HepG2 (cell line): ENCODE measurements around the gene DNAL4. TPM values are rescaled to one million over a fixed set of nuclear protein-coding genes. Genes with fewer than 3 reads are reported as not detected.
A peak's percentile ranks its signal among the peaks of the same experiment; 100 is the strongest.

ENCODE experiments used
- ARNT2 ChIP-seq: sonication (generic); formaldehyde crosslinking; IDR thresholded peaks from 2 replicates; pipeline ENCODE4 v1.8.0; 2022; ENCODE audit warnings: mild to moderate bottlenecking, low read depth, missing genetic modification reagents, moderate library complexity
- CC2D1A ChIP-seq: sonication (generic); formaldehyde crosslinking; IDR thresholded peaks from 2 replicates; pipeline ENCODE4 v1.8.1; 2023; ENCODE audit warnings: mild to moderate bottlenecking, missing genetic modification reagents
- EP300 ChIP-seq, 3 experiments: sonication (generic) in 1 of 3; formaldehyde crosslinking in 1 of 3; IDR thresholded peaks; 2 replicates each; pipeline versions ENCODE4 v1.5.1 to v1.6.1; 2011 to 2020; ENCODE audit warnings: low read depth in 2 of 3, low read length in 2 of 3, borderline replicate concordance in 1 of 3, improper control_type of control experiment in 1 of 3, mild to moderate bottlenecking in 1 of 3, missing genetic modification reagents in 1 of 3, moderate library complexity in 1 of 3
- ERF ChIP-seq: IDR thresholded peaks from 2 replicates; pipeline ENCODE4 v1.6.1; 2018; ENCODE audit warnings: missing biosample characterization, missing genetic modification reagents
- ETV5 ChIP-seq: IDR thresholded peaks from 2 replicates; pipeline ENCODE4 v1.6.1; 2018; ENCODE audit warnings: missing biosample characterization, missing genetic modification reagents, inconsistent platforms, borderline replicate concordance
- HNF4A ChIP-seq: sonication (generic); formaldehyde crosslinking; IDR thresholded peaks from 2 replicates; pipeline ENCODE4 v1.4.0; 2020; ENCODE audit warnings: missing genetic modification reagents
- HNF4G ChIP-seq, 2 experiments: sonication (generic) in 1 of 2; formaldehyde crosslinking in 1 of 2; IDR thresholded peaks; 2 replicates each; pipeline versions ENCODE4 v1.4.0 to v1.6.1; 2011 to 2020; ENCODE audit warnings: borderline replicate concordance in 2 of 2, low read depth in 2 of 2, mild to moderate bottlenecking in 2 of 2, low read length in 1 of 2, missing genetic modification reagents in 1 of 2, moderate library complexity in 1 of 2
- KAT7 ChIP-seq: IDR thresholded peaks from 2 replicates; pipeline ENCODE4 v1.6.1; 2018; ENCODE audit warnings: borderline replicate concordance, missing compliant biosample characterization
- LCORL ChIP-seq, 2 experiments: fragments of 450-650 bp in 1 of 2; sonication (generic) in 1 of 2; formaldehyde crosslinking in 1 of 2; IDR thresholded peaks; 2 replicates each; pipeline versions ENCODE4 v1.5.0 to v1.6.1; 2017 to 2020; ENCODE audit warnings: antibody characterized with exemption in 1 of 2, missing genetic modification reagents in 1 of 2
- MIER3 ChIP-seq: IDR thresholded peaks from 2 replicates; pipeline ENCODE4 v1.6.1; 2016; ENCODE audit warnings: missing compliant biosample characterization, borderline replicate concordance
- MIXL1 ChIP-seq: IDR thresholded peaks from 2 replicates; pipeline ENCODE4 v1.6.1; 2016
- SAP130 ChIP-seq: IDR thresholded peaks from 2 replicates; pipeline ENCODE4 v1.6.1; 2016; ENCODE audit warnings: low read depth
- SP5 ChIP-seq: IDR thresholded peaks from 2 replicates; pipeline ENCODE4 v1.6.1; 2016; ENCODE audit warnings: low read depth, borderline replicate concordance
- SPEN ChIP-seq: sonication (generic); formaldehyde crosslinking; IDR thresholded peaks from 2 replicates; pipeline ENCODE4 v1.5.1; 2020; ENCODE audit warnings: low read depth, mild to moderate bottlenecking, missing genetic modification reagents
- TGIF2 ChIP-seq: IDR thresholded peaks from 2 replicates; pipeline ENCODE4 v1.6.1; 2016; ENCODE audit warnings: control low read depth, missing compliant biosample characterization
- ZKSCAN5 ChIP-seq: sonication (generic); formaldehyde crosslinking; IDR thresholded peaks from 2 replicates; pipeline ENCODE4 v1.5.1; 2020; ENCODE audit warnings: mild to moderate bottlenecking, missing genetic modification reagents
- ZNF256 ChIP-seq: sonication (generic); formaldehyde crosslinking; conservative IDR thresholded peaks from 2 replicates; pipeline ENCODE4 v1.4.0; 2020; ENCODE audit warnings: missing genetic modification reagents
- ZNF556 ChIP-seq: sonication (generic); formaldehyde crosslinking; IDR thresholded peaks from 2 replicates; pipeline ENCODE4 v1.4.0; 2020; ENCODE audit warnings: mild to moderate bottlenecking, missing genetic modification reagents, borderline replicate concordance
- ZNF614 ChIP-seq: IDR thresholded peaks from 2 replicates; pipeline ENCODE4 v1.6.1; 2018; ENCODE audit warnings: missing biosample characterization, missing genetic modification reagents, inconsistent platforms, borderline replicate concordance
- polyA plus RNA-seq, 8 experiments: library from polyadenylated mRNA; depleted of rRNA in 3 of 8; stranded (reverse) in 7 of 8; unstranded in 1 of 8; fragments of >200 nt; fragmentation: Illumina TruSeq in 4 of 8; extraction: Trizol in 4 of 8; gene quantifications; 2 replicates each; pipeline versions ENCODE4 v1.2.1 to v1.2.3, GENCODE V29; 2011 to 2016; ENCODE audit warnings: low read depth in 4 of 8, missing spikeins in 1 of 8, mixed read lengths in 1 of 8; ENCODE audit not compliant: insufficient read depth in 1 of 8
- total RNA-seq, 5 experiments: library from RNA; depleted of rRNA; stranded (reverse); fragments of >200 nt; fragmentation: Illumina TruSeq; extraction: Trizol; gene quantifications; 2 replicates each; pipeline ENCODE4 v1.2.3, GENCODE V29; 2016; ENCODE audit warnings: low read depth in 1 of 5
- TF ChIP-seq, protein P1 (sequence below): sonication (generic); formaldehyde crosslinking; IDR thresholded peaks from 2 replicates; pipeline ENCODE4 v1.5.1; 2020; ENCODE audit warnings: mild to moderate bottlenecking, moderate library complexity, missing genetic modification reagents
- TF ChIP-seq, protein P2 (sequence below): sonication (generic); IDR thresholded peaks from 2 replicates; pipeline ENCODE4 v1.6.1; 2016; ENCODE audit warnings: low read depth, borderline replicate concordance
- TF ChIP-seq, protein P3 (sequence below): sonication (generic); formaldehyde crosslinking; IDR thresholded peaks from 2 replicates; pipeline ENCODE4 v1.4.0; 2020; ENCODE audit warnings: mild to moderate bottlenecking, missing genetic modification reagents
- TF ChIP-seq, protein P4 (sequence below): sonication (generic); formaldehyde crosslinking; conservative IDR thresholded peaks from 2 replicates; pipeline ENCODE4 v1.8.0; 2022; ENCODE audit warnings: mild to moderate bottlenecking, moderate library complexity, missing genetic modification reagents

DNAL4 gene
- total and polyA plus RNA-seq, 2 of the 13 experiments (the other 11 are each of a cell fraction or from before 2014, with no cell fraction given), result 8.0 to 10.7 TPM

DNA sequence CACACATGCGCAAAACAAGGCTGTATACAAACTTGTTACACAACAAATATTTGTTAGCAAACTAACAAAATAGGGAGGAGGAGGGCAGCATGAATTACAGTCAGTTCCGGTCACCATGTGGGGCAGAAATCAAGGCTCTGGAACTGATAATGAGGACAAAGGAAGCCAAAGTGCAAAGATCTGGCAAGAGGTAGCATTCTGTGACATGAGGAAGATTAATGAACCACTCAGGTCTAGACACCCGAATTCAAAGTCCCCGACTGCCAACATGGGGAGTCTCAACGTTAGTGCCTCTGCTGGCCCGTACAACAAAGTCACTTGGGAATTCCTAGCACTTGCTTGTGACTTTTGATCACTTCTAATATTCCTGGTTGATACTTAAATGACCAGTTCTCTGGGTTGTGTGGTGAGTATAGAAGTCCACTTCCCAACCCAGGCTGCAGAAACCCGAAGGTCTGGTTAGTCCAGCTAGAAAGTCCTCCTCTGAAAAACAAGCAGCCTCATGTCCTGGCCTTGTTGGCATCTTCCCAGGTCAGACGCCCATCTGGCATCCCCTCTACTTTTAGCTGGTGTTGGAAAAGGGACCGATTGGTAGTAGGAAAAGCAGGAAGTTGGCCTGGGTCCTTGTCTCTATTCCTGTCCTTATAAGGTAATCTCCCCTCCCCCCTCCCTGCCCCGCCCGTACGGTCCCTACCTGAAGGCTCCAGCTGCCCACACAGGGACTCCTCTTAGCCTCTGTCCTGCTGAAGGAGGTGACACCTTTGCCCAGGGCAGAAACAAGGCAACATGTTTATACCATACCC lies 39.8 kb downstream of the DNAL4 start (continued):
- TF ChIP-seq HNF4G (IDR thresholded peaks at IDR 0.05; ENCODE audit: borderline replicate concordance, low read depth, low read length) (peak; percentile 51; the same call in 1 of the 2 replicates), HNF4G (CRISPR knock-in tag; IDR thresholded peaks at IDR 0.05; ENCODE audit: borderline replicate concordance, low read depth) (no peak), MIER3 (CRISPR knock-in tag) (peak; percentile 26; the same call in 1 of the 2 replicates), TGIF2 (CRISPR knock-in tag) (no peak), ZNF556 (CRISPR knock-in tag) (0 out of 2 replicates have a peak, but pooled peaks have one; percentile 45), HNF4A (CRISPR knock-in tag) (peak; percentile 83), SPEN (CRISPR knock-in tag) (0 out of 2 replicates have a peak, but pooled peaks have one; percentile 25), EP300 (IDR thresholded peaks at IDR 0.05; ENCODE audit: low read depth in 2 of 2, low read length in 2 of 2) (peak in 1 of 2 experiments; percentile 49; a peak in 1 of 4 replicates), EP300 (CRISPR knock-in tag; IDR thresholded peaks at IDR 0.05; ENCODE audit: borderline replicate concordance) (no peak), ARNT2 (CRISPR knock-in tag) (0 out of 2 replicates have a peak, but pooled peaks have one; percentile 29), SAP130 (CRISPR knock-in tag) (peak; percentile 71; the same call in 1 of the 2 replicates), ERF (CRISPR knock-in tag) (0 out of 2 replicates have a peak, but pooled peaks have one; percentile 20), ZKSCAN5 (CRISPR knock-in tag) (no peak), KAT7 (0 out of 2 replicates have a peak, but pooled peaks have one; percentile 26), ZNF256 (no peak), LCORL (IDR thresholded peaks at IDR 0.05) (peak; percentile 28; the same call in 1 of the 2 replicates), LCORL (CRISPR knock-in tag; IDR thresholded peaks at IDR 0.05) (peak; percentile 66), SP5 (CRISPR knock-in tag) (peak; percentile 62), CC2D1A (CRISPR knock-in tag) (0 out of 2 replicates have a peak, but pooled peaks have one; percentile 61), ETV5 (CRISPR knock-in tag) (peak; percentile 92), MIXL1 (CRISPR knock-in tag) (peak; percentile 89), ZNF614 (peak; percentile 29; the same call in 1 of the 2 replicates)
- TF ChIP-seq, protein P1, sequence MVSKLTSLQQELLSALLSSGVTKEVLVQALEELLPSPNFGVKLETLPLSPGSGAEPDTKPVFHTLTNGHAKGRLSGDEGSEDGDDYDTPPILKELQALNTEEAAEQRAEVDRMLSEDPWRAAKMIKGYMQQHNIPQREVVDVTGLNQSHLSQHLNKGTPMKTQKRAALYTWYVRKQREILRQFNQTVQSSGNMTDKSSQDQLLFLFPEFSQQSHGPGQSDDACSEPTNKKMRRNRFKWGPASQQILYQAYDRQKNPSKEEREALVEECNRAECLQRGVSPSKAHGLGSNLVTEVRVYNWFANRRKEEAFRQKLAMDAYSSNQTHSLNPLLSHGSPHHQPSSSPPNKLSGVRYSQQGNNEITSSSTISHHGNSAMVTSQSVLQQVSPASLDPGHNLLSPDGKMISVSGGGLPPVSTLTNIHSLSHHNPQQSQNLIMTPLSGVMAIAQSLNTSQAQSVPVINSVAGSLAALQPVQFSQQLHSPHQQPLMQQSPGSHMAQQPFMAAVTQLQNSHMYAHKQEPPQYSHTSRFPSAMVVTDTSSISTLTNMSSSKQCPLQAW, result 0 out of 2 replicates have a peak, but pooled peaks have one; percentile 4
- TF ChIP-seq, protein P2, sequence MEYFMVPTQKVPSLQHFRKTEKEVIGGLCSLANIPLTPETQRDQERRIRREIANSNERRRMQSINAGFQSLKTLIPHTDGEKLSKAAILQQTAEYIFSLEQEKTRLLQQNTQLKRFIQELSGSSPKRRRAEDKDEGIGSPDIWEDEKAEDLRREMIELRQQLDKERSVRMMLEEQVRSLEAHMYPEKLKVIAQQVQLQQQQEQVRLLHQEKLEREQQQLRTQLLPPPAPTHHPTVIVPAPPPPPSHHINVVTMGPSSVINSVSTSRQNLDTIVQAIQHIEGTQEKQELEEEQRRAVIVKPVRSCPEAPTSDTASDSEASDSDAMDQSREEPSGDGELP, result peak; percentile 39; the same call in 1 of the 2 replicates
- TF ChIP-seq, protein P3, sequence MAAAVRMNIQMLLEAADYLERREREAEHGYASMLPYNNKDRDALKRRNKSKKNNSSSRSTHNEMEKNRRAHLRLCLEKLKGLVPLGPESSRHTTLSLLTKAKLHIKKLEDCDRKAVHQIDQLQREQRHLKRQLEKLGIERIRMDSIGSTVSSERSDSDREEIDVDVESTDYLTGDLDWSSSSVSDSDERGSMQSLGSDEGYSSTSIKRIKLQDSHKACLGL, result no peak
- TF ChIP-seq, protein P4, sequence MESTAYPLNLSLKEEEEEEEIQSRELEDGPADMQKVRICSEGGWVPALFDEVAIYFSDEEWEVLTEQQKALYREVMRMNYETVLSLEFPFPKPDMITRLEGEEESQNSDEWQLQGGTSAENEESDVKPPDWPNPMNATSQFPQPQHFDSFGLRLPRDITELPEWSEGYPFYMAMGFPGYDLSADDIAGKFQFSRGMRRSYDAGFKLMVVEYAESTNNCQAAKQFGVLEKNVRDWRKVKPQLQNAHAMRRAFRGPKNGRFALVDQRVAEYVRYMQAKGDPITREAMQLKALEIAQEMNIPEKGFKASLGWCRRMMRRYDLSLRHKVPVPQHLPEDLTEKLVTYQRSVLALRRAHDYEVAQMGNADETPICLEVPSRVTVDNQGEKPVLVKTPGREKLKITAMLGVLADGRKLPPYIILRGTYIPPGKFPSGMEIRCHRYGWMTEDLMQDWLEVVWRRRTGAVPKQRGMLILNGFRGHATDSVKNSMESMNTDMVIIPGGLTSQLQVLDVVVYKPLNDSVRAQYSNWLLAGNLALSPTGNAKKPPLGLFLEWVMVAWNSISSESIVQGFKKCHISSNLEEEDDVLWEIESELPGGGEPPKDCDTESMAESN (CRISPR knock-in tag), result 0 out of 2 replicates have a peak, but pooled peaks have one; percentile 33
